CD4-positive, alpha-beta T cell treated with Interleukin-6 at 100 ng/mL for 8 hours (primary cell): ENCODE measurements around the gene STK11IP.
"Not testable (repeated sequence)": the region's sequence is repeated elsewhere in the genome, so short reads cannot be mapped to it uniquely, and the experiment has no call there.

Source experiments
- DNase-seq: peaks from one replicate; pipeline ENCODE4 v3.0.0-alpha.2; 2020; ENCODE audit warnings: mixed read lengths, low spot score

Gene STK11IP

DNA sequence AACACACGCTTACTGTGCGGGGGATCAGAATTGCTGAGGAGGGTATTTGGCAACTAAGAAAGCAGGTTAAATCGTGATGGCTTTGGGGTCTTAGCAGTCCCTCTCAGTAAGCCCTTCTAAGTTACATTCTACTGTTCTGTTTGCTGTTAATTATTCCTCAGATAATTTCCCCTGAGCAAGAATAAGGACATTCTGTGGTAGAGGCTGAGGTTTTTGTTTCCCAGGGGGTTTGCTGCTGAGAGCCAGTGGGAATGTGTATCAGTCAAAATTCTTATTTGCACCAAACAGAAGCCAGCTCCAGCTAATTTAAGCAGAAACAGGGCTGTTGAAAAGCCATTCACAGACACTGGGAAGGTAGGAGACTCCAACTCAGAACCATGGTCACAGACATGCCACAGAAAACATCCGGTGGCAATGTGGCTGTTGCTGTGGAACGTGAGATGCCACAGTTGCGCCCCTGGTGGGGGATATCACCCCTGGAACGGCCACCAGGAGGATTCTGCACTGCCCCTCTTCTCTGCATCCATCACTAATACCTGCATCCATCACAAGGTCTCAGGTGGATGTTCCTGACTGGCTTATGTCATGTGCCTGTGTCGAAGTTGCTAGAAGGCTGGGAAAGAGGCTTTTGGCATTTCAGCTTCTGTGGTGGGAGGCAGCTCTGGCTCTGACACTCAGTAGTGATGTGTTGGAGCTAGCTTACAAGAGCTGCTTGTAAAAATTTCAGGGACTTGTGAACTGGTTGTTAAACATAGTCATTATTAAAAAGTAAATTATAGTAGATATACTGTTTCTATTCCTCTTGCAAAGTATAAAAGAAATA lies 53.0 kb downstream of the STK11IP start:
- DNase-seq, result no peak

DNA sequence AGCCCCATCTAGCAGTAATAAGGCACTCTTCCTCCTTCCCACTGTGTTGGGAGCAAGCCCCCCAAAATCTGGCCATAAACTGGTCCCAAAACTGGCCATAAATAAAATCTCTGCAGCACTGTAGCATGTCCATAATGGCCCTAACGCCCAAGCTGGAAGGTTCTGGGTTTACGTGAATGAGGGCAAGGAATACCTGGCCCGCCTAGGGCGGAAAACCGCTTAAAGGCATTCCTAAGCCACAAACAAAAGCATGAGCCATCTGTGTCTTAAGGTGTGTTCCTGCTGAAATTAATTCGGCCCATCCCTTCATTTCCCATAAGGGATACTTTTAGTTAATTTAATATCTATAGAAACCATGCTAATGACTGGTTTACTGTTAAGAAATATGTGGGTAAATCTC lies 54.0 kb downstream of the STK11IP start:
- not testable (repeated sequence) for DNase-seq

DNA sequence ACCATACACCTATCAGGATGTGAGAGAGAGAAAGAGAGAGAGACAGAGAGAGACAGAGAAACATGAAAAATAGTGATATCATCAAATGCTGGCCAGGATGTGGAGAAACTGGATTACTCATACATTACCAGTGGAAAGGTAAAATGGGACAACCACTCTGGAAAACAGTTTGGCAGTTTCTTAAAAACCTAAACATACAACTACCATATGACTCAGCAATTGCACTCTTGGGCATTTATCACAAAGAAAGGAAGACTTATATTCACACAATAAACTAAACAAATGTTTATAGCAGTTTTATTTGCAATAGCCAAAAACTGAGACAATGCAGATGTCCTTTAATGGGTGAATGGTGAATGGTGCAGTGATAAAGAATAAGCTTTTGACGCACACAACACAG lies 58.9 kb downstream of the STK11IP start:
- DNase-seq, result no peak

DNA sequence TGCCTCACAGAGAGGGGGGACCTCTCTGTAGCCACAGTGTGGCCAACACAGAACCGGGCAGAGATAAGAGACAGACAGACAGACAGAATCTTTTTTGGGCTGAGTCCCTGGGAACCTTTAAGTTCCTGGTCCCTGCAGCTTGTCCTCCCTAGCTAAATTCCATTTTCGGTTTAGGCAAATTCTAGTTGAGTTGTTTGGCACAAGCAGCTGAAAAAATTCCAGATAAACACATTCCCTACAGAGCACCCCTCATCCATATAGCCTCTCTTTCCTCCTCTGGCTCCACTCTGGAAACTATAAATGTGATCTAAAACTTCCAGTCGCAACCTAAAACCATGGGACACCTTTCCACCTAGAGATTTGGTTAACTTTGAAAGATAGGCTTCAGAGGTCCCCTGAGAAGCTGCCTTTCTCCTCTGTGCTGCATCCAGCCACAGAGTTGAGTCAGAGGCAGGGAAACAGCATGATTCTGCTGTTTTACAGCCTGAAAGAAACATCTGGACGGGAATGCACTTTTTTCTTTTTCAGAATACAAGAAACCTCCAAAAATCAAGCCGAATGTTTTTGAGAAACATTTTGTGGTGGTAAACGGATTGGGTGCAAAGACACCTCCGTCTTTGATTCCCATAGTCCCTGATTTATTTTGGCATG lies 60.7 kb downstream of the STK11IP start:
- no peak for DNase-seq

DNA sequence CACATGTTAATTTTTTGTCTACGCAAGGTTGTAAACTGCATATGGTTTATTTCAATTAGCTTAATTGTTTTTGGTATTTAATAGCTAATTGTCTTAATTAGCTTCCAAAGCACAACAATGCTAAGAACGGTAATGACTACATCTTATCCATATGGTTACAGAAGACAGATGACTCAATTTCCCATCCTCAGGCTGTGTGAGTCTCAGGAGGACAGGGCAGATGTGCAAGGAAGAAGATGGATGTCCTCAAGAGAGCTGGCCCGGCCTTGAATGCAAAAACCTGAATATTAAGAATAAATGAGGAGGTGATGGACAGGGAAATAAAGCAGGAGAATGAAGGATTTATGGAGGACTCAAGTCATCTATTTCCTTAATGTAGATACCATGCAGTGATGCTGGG lies 61.2 kb downstream of the STK11IP start:
- DNase-seq, result no peak

DNA sequence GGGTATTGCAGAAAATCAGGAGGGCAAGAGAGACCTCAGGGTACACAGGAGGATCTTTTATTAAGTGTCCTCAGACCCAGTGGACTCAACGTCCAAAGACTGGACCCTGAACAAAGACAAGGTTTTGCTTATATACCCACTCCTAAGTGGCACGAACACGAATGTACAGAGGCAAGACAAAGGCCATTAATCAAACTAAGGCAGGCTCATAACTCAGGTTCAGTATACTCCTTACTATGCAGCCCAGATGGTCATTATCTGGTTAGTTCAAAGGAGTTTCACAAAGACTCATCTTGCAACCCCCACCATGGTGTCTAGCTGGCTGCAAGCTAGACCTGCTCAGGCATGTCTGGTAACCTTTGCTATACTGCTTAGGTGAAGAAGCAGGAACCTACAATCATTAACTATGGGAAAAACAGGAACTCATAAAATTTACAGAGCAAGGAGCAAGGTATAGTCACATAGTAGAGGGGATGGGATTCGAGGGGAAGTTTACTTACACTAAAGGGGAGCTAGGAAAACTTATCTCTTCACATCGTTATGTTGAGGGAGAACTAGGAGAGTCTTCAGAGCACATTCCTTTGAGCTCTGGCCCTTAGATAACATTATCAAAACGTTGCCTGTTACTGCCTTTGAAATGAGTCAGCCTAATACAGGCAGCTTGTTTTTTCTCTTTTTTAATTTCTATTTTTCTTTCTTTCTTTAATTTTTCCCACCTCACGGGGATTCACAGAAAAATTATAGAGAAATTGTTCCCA lies 63.7 kb downstream of the STK11IP start:
- DNase-seq, result no peak

DNA sequence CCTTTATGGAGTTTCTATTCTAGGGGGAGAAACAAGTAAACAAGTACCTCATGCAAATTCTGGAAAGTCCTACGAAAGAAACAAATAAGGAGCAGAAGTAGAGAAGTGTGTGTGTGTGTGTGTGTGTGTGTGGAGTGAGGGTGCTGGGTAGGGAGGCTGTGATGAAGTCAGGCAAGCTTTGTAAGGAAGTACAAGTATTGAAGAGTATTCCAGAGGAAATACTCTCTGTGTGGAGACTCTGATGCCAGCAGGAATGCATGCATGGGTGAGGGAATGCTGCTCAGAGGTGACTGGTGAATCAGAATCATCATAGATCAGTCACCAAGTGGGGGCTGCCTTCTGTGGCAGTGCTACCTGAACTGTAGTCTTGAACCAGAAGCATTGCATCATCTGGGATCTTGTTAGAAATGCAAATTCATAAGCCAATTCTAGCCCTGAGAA lies 64.3 kb downstream of the STK11IP start:
- DNase-seq, result no peak

DNA sequence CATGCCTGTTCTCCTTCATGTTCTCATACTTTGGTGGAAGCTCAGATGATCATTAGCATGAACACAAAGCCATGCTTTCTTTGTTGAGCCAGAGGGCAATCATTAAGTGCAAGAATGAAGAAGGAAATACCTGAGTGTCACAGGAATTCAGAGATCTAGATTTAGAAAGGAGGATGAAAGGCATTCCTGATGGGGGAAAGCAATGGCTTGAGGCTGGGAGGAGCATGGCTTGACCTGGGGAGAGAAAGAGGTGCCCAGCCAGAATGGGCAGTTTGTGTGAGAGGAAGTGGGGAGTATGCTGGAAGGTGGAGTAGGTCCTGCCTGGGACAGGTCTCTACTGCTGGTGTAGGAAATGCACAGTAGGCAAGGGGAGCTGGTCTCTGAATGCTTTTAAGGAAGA lies 64.9 kb downstream of the STK11IP start:
- DNase-seq, result no peak

DNA sequence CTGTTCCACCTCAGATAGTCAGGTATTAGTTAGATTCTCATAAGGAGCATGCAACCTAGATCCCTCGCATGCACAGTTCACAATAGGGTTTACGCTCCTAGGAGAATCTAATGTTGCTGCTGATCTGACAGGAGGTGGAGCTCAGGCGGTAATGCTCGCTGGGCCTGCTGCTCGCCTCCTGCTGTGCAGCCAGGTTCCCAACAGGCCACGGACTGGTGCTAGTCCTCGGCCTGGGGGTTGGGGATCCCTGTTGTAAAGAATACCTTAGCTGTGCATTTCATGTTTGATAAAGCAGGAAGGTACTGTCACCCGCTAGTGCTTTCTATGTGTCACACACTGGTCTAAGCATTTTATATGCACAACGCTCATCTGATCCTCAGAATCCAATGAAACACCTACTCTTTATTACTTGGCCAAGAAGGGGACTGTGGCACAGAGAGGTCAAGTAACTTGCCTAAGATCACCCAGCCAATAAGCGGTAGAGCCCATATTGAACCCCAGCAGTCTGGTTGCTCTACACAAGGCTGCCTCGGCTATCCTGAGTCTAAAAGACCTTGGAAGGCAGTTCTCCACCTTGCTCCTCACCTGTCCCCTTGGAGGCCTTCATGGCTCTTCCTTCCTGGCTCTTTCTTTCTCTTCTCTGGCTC lies 65.6 kb downstream of the STK11IP start:
- DNase-seq, result no peak

- no peak for DNase-seq
These were observed 66.4 kb downstream of the STK11IP start for GRCh38 chr2:219664041-219664440.

DNA sequence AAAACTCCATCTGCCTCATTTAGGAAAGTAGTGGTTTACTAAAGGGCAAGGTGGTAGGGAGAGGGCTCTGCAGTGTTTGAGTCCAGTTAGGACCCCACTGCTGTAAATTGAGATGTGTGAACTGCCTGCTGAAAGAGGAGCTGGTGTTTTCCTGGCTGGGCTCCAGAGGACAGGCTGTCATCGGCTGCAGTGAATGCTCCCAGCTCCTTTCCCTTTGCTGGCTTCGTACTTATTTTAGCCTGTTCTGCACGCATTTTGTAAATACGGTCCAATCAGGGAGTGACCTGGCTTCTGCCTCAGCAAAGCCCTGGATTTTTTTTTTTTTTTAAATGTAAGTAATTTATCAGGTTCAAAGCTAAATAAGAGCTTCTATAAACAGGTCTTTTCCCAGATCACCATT lies 67.3 kb downstream of the STK11IP start:
- DNase-seq, result no peak

DNA sequence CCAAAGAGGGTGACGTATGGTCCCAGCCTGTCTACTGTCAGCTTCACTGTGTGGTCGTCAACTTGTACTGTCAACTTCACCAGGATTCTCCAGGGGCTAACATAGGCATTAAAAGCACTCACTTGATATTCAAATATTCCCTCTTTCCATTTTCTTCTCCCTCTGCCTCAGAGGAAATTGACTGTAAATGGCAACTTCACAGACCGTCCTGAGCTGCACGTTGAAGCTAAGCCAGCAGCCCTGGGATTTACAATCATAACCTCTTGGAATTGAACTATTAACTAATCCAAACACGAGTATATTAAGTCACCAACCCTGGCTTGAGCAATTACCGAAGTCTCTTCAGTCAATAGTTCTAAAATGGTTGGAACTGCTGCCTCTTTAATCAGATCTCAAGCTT lies 68.3 kb downstream of the STK11IP start:
- no peak for DNase-seq
